ENCODE results near the gene PSKH1.
A peak's percentile ranks its signal among the peaks of the same experiment; 100 is the strongest.
"Not testable (repeated sequence)": the region's sequence is repeated elsewhere in the genome, so short reads cannot be mapped to it uniquely, and the experiment has no call there.

PSKH1 gene

DNA sequence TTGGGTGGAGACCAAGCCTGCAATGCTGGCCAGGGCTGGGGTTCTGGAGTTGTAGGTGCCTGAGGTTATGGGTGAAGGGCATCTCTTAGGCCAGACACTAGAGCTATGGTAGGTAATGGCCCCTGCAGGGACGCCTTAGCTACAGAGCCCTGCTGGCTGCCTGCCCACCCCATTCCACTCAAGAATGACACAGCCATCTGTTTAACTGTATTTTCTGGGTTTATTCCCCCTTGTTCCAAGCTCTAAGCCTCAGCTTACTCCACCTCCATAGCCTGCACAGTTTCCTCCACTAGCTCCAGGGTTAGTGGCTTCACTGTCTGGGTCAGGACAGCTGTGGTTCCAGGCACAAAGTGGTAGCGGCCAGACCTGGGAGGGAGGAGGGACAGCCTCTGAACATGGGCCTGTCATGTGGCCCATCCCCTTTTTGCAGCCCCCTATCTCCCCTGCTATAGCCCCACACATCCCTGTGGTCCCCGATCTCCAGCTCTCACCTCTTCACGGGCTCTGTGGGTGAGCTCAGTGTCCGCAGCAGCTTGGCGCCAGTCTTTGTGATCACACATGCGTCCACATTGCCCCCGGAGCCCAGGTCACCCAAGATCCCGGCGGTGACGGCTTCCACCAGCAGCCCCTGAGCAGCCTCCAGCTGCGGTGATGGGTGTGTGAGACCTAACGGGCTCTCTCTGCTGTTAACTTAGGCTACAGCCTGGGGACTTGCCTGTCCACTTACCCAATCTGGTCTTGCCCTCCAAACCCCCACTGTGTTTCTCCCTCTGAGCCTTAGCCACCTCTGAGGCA is 41.4 kb downstream of the PSKH1 start:
- peak overlapping the region; percentile 91 for H3K4me3 ChIP-seq (ENCODE audit: low read depth, low read length)
- DNase-seq (ENCODE audit: low read depth) = no peak

DNA sequence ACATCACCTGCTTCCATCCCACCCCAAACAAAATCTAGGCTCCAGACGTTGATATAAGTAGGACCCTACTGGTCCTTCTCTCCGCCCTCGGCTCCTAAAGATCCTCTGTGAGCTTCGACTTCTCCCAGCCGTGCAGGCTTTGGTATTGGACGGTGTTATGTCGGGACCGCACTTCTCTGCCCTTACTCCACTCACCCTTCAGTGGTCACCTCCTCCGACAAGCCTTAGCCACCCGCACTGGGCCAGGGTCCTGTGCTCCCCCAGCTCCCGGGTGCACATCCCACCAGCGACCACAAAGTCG is 42.0 kb downstream of the PSKH1 start:
- DNase-seq (ENCODE audit: low read depth) = no peak

DNA sequence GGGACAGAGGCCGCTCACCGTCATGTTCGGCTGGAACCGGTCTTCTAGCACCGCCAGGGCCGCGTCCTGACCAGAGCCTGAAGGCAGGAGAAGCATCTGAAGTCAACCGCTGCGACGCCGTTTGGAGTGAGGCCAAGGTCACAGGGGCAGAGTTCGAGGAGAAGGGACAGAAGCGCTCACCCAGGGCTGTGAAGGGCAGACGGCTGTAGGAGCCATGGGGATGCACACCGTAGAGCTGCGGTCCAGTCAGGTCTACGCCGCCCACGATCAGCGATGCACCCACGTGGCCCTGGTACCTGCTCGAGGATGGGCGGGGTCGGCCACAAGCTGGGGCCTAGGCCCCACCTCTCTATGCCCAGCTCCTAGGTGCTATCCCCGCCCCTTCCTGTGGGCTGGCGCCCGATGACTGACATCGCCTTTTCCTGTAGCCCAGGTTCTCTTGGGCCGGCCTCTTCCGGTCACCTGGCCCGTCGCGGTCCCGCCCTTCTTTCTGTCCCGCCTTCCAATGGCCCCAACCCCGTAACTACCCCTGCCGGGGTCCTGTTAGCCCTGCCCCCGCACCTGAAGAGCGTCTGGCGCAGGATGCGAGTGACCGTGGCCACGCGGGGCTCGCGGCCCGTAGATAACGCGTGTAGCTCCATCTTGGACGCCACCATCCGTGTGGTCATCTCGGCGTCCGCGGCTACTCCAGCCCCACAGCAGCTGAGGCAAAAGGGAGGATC is 42.5 kb downstream of the PSKH1 start:
- peak; percentile 73 for DNase-seq (ENCODE audit: low read depth)
- H3K4me3 ChIP-seq (ENCODE audit: low read depth, low read length) = peak overlapping the region; percentile 91

More for the DNA sequence above, 42.0 kb downstream of the PSKH1 start:
- H3K4me3 ChIP-seq (ENCODE audit: low read depth, low read length) = peak overlapping the region; percentile 91

DNA sequence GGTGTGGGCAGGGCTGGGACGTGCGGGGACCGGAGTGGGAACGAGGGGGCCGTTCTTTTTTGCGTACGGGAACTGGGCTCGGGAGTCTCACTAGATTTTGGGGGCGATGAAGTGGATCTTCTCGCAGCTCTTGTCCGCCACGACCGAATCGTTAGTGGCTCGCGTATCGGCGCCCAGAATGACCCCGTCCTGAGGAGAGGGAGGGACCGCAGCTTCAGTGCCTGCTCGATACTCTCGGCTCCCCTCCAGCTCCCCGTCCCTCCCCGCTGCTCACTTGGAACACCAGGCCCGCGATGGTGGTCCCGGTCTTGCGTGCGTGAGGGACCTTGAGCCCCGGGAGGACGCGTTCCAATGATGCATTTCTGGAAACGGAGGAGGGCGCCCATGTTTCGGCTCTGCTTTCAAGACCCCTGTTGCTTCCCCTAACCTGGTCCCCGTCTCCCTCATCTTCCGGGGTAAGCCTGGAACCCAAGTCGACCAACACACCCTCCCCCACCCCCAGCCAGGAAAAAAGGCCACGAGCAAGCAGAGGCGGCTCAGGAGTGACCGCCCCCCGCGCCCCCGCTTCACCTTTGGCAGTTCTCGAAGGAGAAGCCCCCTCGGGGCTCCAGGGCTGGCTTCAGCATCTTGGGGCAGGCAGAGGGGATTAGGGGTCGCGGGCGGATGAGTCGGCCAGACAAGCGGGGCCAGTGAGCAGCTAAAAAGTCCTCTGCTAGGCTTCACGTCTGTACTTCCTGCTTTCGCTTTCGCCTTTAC is 43.2 kb downstream of the PSKH1 start, which contains the start of gene PSMB10:
Gene PSMB10, minus strand, starts transcription at position 727 of the 756 bp plus-strand sequence. Its CDS starts 101 bp downstream, at position 626.
- DNase-seq (ENCODE audit: low read depth) = no peak

DNA sequence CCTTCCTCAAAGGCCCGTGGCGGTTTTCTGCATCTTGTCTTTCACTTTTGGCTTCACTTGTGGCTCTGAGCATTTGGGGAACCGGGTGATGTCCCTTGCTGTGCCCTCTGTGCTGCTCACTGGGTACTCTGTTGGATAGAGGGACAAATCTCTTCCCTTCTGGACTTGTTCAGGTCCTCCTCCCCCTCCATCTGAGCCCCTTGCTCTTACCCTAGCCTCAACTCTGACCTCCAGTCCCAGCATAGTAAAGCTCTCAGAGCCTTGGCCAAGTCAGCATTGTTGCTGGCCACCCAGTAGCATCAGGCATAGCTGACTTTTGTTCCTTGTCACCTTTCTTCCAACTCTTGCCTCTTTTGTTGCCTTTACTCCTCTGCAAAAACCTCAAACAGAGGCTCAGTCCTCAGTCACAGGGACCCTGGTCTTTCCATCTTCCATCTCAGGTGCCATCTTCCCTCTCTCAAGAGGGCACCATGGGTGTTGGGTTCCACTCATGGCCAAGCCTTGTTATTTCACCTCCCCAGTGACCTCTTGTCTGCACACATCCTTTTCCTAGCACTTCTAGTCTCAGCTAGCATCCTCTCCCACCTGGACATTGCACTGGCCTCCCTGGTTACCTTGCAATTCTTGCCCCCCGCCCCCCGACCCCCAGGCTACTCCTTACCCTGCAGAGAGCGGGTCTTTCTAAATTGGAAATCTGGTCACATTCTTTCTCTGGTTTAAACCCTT is 44.0 kb downstream of the PSKH1 start:
- H3K4me3 ChIP-seq (ENCODE audit: low read depth, low read length) = peak overlapping the region; percentile 91
- DNase-seq (ENCODE audit: low read depth) = no peak

More for the DNA sequence above, 43.2 kb downstream of the PSKH1 start, which contains the start of gene PSMB10:
- H3K4me3 ChIP-seq (ENCODE audit: low read depth, low read length) = peak within 1 kb of the TSS; percentile 91

DNA sequence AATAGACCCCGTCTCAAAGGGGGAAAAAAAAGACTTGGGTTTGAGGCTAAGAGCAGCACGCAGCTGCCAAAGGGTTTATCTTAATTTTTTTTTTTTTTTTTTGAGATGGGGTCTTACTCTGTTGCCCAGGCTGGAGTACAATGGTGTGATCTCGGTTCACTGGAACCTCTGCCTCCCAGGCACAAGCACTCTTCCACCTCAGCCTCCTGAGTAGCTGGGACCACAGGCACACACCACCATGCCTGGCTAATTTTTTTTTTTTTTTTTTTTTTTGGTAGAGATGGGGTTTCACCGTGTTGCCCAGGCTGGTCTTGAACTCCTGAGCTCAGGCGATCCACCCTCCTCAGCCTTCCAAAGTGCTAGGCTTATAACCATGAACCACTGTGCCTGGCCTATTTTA is 44.7 kb downstream of the PSKH1 start:
- H3K4me3 ChIP-seq (ENCODE audit: low read depth, low read length); DNase-seq (ENCODE audit: low read depth): not testable (repeated sequence)

DNA sequence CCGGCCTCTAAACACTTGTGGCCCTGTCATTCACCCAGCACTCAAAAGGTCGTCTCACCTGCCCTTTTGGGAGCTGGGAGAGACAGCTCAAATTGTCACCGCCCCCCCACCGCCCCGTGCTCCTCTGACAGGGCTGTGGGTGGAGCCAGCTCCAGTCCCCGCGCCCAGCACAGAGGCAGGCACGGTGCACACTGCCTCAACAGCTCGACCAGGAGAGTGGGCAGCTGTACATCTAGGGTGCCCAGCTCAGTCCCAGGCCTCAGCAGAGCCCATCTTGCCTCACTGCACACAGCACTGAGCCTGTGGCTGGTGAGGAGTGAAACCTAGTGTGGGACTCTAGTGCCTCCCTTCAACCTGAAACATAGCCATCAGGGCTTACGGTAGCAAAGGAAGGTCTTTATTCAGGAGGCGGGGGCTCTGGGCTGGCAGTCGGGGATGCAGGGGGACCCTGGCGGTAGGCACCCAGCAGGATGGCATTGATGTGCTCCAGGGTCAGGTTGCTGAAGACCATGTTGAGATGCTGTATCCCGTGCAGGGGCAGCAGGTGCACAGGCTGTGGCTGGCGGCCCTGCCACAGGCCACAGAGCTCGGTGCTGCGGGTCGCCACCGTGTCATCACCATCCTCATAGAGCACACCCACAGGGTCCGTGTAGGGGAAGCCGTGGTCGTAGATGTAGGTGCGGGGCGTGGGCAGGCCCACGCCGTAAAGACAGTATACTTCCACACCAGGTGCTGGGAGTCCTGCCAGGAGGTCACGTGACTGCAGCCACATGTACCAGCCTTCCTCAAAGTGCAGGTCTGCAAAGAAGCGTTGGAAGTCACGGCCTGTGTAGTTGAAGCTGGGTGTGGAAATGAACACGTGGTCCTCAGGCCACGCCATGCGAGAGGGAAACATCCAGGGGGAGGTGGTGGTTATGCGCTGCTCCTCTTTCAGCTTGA is 46.7 kb downstream of the PSKH1 start:
- no peak for DNase-seq (ENCODE audit: low read depth)
- no peak overlapping the region for H3K4me3 ChIP-seq (ENCODE audit: low read depth, low read length)

DNA sequence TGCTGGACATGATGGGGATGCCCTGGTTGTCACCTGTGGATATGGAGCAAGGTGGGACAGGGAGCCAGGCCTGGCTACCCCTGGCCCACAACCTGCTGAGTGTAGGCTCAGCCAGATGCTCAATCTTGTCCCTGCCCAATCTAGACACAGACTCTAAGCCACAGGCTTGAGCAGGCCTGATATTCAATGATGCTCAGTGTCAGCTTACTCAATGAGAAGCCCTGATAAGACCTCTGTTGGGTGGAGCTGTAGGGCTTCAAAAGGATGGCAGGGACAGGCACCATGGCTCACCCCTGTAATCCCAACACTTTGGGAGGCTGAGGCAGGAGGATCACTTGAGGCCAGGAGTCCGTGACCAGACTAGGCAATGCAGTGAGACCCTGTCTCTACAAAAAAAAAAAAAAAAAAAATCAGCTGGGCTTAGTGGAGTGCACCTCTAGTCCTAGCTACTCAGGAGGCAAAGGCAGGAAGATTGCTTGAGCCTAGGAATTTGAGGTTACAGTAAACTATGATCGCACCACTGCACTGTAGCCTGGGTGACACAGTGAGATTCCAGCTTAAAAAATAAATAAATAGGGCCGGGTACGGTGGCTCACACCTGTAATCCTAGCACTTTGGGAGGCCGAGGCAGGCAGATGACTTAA is 47.5 kb downstream of the PSKH1 start:
- H3K4me3 ChIP-seq (ENCODE audit: low read depth, low read length) = no peak overlapping the region
- DNase-seq (ENCODE audit: low read depth) = no peak

DNA sequence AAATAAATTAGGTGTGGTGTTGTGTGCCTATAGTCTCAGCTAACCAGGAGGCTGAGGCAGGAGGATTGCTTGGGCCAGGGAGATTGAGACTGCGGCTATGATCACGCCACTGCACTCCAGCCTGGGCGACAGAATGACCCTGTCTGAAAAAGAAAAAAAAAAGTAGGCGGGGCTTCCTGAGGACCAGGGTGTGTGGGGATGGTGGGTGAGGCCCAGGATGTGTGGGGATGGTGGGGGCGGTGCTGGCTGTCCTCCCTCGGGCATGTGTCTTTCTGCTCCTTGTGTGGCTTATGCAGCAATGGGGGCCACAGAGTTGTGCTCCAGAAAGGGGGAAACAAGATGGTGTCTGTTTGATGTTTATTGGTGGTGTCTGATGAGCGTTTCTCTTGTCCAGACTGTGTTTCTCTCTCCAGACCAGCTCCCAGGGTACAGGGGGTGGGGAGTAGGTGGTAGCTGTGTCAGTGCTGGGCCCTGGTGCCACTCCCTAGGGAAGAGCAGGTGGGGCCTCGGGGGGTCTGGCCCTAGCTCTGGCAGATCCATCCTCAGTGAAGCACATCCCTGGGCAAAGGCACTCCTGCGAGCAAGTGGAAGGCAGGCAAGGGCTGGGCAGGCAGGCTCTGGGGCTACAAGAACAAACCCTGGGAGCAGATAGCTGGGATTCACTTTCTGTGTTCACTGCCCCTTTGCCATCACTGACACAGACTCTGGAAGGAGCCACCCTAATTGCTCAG is 48.6 kb downstream of the PSKH1 start:
- DNase-seq (ENCODE audit: low read depth) = no peak
- H3K4me3 ChIP-seq (ENCODE audit: low read depth, low read length) = no peak overlapping the region

DNA sequence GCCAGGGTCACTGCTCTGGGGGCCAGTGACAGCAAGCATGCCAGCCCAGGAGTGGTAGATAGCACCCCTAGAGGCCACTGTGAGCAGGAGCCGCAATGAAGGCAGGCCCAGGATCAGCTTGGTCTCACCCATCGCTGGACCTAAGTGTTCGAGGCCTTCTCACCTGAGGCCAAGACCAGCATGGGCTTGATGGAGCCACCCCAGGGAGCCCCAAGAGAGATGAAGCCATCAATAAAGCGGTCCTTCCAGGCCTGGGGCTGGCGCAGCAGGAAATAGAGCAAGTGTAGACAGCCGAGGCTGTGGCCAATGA is 49.1 kb downstream of the PSKH1 start:
- no peak overlapping the region for H3K4me3 ChIP-seq (ENCODE audit: low read depth, low read length)
- DNase-seq (ENCODE audit: low read depth) = no peak

DNA sequence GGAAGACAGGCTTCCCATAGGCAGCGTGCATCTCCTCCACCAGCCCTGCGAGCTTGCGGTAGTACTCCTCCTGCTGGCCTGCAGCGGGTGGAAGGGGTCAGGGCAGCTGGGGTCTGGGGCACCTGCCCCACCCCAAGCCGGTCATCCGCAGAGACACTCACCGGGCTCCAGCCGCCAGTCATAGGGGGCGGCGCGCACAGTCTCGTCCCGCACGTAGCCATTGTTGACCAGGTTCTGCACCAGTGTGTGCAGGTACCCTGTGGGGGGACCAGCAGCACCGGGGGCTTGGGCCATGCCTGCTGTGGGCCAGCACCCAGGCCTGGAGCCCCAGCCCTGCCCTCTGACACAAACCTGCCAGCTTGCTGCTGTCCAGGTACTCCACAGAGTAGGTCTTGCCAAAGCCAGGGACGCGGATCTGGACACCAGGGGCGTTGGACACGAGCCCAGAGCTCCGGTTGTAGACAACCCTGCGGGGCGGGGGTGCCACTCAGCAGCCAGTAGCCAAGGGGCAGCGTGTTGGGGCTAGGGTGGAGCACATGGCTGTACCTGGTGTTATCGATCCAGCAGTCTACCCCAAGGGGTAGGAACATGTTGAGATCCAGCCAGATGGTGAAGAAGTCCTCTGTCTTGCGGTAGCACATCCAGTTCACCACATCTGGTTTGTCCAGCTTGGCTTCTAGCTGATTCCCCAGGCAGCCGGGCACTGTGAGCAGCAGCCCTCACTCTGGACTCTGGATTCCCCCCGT is 49.6 kb downstream of the PSKH1 start:
- no peak overlapping the region for H3K4me3 ChIP-seq (ENCODE audit: low read depth, low read length)

DNA sequence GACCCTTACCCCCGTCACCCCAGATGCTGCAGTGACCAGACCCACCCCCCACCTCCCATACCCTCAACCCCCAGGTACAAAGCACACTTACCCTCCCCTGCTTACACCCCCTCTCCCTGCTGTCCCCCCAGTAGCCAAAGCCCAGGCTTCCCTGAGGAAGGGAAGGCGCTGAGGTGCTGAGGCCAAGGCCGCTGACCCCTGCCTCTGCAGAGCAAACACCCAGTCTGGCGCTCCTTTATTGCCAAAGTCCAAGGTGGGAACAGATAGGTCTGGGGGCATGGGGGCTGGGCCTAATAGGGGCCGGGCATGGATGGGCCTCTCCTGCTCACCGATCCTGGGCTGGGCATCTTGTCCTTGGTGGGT is 50.2 kb downstream of the PSKH1 start:
- H3K4me3 ChIP-seq (ENCODE audit: low read depth, low read length) = no peak overlapping the region
- DNase-seq (ENCODE audit: low read depth) = no peak

More for the DNA sequence above, 49.6 kb downstream of the PSKH1 start:
- DNase-seq (ENCODE audit: low read depth) = no peak

DNA sequence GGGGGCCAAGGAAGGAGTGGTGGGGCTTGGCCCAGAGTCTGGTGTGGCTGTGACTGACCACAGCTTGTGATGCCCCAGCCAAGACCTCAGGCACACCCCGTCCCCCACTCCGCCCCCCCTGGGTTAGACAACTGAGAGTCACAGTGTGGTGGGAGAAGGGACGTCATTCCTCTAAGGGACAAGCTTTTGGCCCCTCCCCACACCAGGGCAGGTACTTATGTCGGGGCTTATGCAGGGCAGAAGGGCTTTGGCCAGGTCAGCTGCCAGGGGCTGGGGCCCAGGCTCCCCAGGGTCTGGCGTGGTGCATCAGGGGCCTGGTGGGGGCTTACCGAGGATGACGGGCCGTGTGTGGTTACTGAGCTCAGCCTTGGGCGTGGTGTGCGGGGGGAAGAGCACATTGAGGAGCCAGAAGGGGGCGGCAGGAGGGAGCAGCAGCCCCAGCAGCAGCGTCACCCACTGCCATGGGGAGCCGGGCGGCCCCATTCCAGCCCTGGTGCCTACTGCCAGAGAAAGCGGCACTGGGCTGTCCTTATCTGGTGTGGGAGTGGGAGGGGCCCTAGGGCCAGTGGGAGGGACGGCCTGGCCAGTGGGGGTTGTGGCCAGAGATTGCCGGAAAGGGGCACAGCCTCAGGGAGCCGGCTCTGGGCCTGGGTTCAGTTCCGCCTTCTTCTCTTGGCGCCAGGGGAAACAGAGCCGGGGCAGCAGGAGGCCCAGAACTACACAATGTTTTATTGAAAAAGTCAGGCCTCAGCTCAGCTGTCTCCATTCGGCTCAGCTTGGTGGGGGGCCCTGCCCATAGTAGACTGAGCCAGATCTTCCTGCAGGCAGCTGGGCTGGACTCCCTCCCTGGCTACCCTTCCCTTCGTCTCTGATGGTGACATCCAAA is 50.8 kb downstream of the PSKH1 start, which contains the start of gene LCAT:
Gene LCAT, minus strand, starts transcription at position 502 of the 886 bp plus-strand sequence. Its CDS starts 19 bp downstream, at position 483.
- no peak for DNase-seq (ENCODE audit: low read depth)
- no peak within 1 kb of the TSS for H3K4me3 ChIP-seq (ENCODE audit: low read depth, low read length)

DNA sequence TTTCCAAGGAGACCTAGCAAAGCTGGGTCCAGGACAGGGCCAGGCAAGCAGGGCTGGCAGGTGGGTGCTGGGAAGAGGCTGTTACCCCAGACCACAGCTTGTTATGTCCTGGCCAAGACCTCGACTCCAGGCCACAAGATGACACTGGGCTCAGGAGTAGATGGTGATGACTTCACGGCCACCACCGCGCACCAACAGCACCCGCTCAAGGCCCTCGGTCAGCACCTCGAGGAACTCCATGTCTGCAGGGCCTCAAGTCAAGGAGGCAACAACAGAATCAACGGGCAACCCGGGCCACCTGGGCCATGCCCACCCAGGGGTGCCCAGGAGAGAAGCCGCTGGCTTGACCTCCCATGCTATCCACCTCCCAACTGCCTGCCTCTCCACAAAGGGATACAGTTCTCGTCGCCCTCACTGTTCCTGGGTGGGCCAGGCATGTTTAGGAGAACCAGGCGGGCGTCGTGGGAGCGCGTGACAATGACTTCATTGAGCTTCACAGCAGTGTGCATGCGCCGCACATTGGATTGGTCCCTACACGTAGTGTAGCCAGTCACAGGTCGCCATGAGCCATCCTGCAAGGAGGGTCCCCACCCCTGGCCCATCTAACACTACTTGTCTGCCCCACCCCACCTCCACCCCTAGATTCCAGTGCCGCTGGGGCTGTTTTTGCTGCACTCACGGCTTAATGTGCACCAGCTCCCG is 51.8 kb downstream of the PSKH1 start:
- no peak for DNase-seq (ENCODE audit: low read depth)
- no peak overlapping the region for H3K4me3 ChIP-seq (ENCODE audit: low read depth, low read length)

DNA sequence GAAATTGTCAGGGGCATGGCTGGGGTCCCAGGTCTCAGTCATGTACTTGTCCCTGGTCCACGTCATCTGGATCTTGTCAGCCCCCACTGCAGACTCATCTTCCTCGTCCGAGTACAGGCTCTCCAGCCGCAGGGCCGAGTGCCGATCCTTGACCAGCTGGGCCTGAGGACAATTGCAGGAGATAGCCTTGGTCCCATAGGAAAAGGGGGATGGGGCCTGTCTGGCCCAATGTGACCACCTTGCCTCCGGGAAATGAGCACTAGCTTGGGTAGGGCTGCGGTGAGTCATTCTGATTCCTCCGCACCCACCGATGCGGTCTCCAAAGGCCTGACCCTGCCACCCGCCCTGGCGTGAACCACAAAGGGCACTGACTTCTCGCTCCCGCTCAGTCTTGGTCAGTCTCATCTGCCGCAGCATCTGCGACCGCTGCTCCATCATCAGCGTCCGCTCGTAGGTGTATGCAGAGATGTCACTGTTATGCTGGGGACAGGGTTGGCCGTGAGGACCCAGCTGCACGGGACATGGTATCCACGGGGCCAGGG is 52.4 kb downstream of the PSKH1 start:
- no peak for DNase-seq (ENCODE audit: low read depth)
- no peak overlapping the region for H3K4me3 ChIP-seq (ENCODE audit: low read depth, low read length)
